HG02884 (cell line): Measurements from ENCODE around the gene BRINP3.

ENCODE experiments used
- ATAC-seq: cut with Tn5 transposase; IDR thresholded peaks from one replicate; pipeline ENCODE4 v1.9.1; 2021; ENCODE audit warnings: mild to moderate bottlenecking, moderate library complexity; ENCODE audit not compliant: unreplicated experiment

Gene BRINP3

GRCh38 chr1:190193508-190194115 is 284.1 kb downstream of the BRINP3 start:
- ATAC-seq: no peak

GRCh38 chr1:190192627-190193026 is 285.0 kb downstream of the BRINP3 start:
- ATAC-seq: no peak

DNA sequence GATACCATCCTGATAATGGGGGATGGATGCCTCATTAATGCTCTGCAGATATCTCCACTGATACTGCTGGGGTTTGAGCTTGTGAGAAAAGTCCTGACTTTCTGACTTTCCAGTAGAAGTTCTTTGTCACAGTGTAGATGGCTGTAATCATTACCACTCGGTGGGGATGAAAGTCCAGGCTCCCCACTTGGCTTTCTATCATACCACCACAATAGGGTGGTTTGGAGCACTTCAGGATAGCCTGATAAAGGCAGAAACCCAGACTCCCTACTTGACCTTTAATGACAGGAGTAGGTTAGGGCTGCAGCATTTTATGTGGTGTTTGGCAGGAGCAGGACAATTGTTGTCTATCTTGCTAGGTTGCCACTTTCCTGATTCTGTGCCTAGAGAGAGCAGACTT is 294.1 kb downstream of the BRINP3 start:
- ATAC-seq: no peak

- ATAC-seq: no peak
These were observed 297.8 kb downstream of the BRINP3 start for GRCh38 chr1:190179817-190180216.

GRCh38 chr1:190178827-190179226 is 298.8 kb downstream of the BRINP3 start:
- no peak for ATAC-seq

- ATAC-seq: no peak
These were observed 300.1 kb downstream of the BRINP3 start for GRCh38 chr1:190177555-190177954.

DNA sequence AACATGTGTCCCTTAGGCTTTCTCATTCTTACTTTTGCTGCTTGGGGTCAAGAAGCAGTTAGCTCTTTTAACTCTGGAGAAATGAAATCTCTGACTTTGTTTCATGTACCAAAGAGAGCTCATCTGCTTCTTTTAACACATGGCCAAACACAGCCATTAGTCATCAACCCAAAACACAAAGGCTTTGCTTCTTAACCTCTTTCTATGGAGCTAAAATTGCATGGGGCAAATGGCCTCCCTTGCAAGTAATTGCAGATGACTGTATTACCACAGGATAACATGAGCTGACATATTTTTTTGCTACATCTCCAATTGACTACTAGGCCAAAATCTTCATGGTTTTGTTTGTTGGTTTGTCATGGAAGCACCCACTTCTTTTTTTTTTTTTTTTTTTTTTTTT is 300.9 kb downstream of the BRINP3 start:
- no peak for ATAC-seq

- no peak for ATAC-seq
These were observed 302.3 kb downstream of the BRINP3 start for GRCh38 chr1:190175320-190175719.

- no peak for ATAC-seq
These were observed 304.8 kb downstream of the BRINP3 start for GRCh38 chr1:190172651-190173430.

- no peak for ATAC-seq
These were observed 307.3 kb downstream of the BRINP3 start for GRCh38 chr1:190170321-190170720.

DNA sequence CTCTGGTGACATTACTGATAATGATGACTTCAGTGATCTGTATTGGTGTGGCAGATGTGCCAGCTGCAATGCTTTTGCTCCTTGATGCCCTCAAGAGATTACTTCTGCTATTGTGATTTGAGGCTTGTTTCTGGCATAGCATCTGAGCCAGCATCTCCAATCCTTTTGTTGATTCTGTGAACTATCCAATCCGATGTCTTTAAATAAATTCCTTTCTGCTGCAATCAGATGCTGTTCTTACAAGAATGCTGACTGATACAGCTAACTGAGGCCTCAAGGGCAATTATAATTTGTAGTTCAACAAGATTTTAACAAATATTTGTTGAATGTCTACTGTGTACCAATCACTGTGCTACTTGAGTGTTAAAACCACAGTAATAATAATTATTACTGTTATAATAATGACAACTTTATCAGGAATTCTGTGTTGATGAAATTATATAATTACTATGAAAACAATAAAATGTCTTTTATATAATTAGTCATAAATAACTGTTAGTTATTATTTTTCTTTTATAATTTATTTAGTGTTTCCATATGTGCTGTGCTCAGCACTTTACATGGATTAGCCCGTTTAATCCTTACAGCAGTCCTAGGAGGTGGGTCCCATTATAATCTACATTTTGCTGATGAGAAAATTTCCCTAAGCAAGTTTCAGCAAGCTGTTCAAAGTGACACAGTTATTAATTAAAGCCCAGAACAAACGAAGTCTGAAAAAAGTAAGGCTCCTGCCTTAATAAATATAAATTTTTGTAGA is 308.2 kb downstream of the BRINP3 start:
- ATAC-seq: no peak

- no peak for ATAC-seq
These were observed 308.8 kb downstream of the BRINP3 start for GRCh38 chr1:190168893-190169280.

DNA sequence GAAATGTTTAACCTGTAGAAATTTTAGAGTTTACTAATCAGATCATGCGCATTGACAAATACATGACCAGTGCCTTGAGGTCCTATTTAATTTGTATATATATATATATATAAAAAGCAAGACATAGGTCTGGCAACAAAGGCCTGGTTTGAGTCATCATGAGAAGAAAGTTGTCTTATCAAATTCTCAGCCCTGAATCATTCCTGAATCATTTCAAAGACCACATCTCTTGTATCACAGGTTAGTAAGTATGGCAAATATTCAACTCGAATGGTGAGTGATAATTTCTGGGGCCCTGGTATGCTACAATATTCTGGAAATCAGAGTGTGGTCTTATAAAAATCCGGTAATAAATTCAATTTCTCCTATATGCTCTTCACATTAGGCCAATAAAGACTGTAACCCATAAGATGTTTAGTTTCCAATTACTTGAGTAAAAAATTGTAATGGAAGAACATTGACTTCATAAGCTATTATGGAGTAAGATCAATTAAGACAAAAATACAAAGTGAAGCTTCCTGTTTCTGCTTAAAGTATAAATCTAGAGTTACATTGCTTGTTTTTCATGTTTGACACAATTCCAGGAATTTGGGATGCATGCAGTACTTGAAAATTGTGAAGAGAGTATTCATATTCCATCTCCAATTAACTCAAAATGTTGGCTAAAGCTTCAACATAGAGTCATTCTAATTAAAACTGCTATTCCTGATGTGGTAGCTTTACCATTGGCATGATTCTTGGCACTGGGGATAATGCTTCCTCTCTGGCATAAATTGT is 309.4 kb downstream of the BRINP3 start:
- ATAC-seq: no peak

DNA sequence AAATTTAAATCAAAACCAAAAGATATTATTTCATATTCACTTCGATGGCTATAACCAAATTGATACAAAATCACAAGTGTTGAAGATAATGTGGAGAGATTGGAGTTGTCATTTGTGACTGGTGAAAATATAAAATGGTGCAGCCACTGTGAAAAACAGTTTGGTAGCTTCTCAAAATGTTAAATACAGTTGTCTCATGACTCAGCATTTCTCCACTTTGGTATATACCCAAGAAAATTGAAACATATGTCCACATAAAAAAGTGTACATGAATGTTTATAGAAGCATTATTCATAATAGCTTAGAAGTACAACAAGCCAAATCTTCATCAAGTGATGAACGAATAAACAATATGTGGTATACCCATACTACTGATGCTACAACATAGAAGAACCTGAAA is 318.5 kb downstream of the BRINP3 start:
- ATAC-seq: no peak

GRCh38 chr1:190154744-190155143 is 322.9 kb downstream of the BRINP3 start:
- ATAC-seq: no peak

GRCh38 chr1:190147616-190148015 is 330.0 kb downstream of the BRINP3 start:
- ATAC-seq: no peak

DNA sequence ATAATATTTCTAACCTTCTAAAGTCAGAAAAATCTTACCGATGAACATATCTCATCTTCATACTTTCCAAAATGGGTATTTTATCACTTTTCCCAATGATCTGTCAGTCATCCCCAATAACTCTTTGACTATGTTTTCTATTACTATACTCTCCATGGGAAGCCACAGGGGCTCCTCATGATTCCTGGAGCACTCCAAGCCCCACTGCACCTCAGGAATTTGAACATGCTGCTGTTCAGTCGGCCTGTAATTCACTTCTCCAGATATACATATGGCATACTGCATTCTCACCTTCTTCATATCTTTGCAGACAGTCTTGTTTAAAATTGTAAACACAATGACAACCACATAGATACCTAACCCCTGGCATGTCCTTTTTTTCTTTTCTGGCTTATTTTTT is 333.0 kb downstream of the BRINP3 start:
- ATAC-seq: no peak

DNA sequence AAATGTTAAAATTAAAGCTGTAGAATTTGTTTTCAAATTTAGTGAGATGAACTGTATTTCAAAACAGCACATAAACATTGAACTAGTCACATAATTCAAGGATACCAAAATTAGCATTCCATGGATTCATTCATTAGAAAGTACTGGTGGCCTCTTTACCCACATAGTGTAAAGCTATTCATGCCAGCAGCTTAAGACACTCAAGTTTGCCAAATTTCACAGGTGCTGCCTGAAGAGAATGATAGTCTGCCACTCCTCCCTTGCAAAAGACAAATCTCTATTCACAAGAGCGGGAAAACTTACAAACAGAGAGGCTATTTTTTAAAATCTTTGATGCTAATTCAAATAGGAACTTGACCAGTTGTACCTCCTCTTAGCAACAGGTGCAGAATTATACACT is 337.0 kb downstream of the BRINP3 start:
- ATAC-seq: no peak

- no peak for ATAC-seq
These were observed 339.0 kb downstream of the BRINP3 start for GRCh38 chr1:190138702-190139101.

DNA sequence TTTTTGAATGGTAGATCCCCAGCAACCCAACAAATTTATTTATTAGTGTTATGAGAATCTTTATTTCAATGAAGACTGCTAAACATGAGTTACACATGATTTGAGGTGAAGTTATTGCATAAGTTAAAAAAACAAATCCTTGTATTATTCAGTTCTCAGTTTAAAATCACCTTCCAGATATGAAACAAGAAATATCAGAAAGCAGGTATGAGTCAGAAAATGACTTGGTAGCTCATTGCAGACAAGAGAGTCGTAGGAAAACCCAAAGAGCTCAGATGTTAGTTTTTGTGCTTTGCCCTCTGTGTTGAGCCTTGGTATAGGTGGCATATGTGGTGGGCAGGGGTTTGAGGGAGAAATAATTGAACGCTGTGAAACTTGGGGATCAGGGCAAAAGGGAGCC is 339.4 kb downstream of the BRINP3 start:
- ATAC-seq: no peak

DNA sequence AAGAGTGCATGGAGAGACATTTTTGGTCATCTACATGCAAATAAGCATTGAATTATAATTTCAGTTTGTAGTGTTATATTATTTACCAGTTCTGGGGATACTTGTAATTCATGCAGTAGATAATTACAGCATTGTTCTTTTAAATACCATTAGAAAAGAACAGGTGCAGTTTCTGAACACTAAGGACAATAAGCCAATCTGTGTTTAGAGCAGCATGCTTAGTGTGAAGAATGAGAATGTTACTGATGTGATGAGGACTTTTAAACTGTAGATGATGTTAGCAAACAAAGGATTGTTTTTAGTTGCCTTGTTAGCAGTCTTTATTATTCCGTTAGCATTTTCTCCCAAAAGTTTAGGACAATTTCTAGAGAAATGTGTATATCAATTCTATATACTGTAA is 348.3 kb downstream of the BRINP3 start:
- ATAC-seq: no peak
